HG03378 (cell line): ENCODE measurements around the gene PMFBP1.

Experiments used
- ATAC-seq: cut with Tn5 transposase; IDR thresholded peaks from one replicate; pipeline ENCODE4 v1.9.1; 2021; ENCODE audit warnings: mild to moderate bottlenecking, moderate library complexity; ENCODE audit not compliant: unreplicated experiment

PMFBP1 gene

GRCh38 chr16:72137380-72138063 is 34.4 kb downstream of the PMFBP1 start:
- ATAC-seq = no peak

- ATAC-seq = no peak
Measured at GRCh38 chr16:72134507-72134906, 37.4 kb downstream of the PMFBP1 start.

GRCh38 chr16:72132726-72133125 is 39.2 kb downstream of the PMFBP1 start:
- no peak for ATAC-seq

- ATAC-seq = no peak
Measured at GRCh38 chr16:72131036-72131435, 40.9 kb downstream of the PMFBP1 start.

- ATAC-seq = no peak
Measured at GRCh38 chr16:72129976-72130656, 41.8 kb downstream of the PMFBP1 start.

GRCh38 chr16:72128701-72129100 is 43.3 kb downstream of the PMFBP1 start:
- ATAC-seq = no peak

- no peak for ATAC-seq
Measured at GRCh38 chr16:72126429-72126765, 45.6 kb downstream of the PMFBP1 start.

- ATAC-seq = no peak
Measured at GRCh38 chr16:72125635-72126428, 46.1 kb downstream of the PMFBP1 start.

GRCh38 chr16:72124761-72125634 is 47.0 kb downstream of the PMFBP1 start:
- ATAC-seq = peak; percentile 66

- no peak for ATAC-seq
Measured at GRCh38 chr16:72124148-72124547, 47.8 kb downstream of the PMFBP1 start.

- ATAC-seq = no peak
Measured at GRCh38 chr16:72123426-72123825, 48.5 kb downstream of the PMFBP1 start.

GRCh38 chr16:72122916-72123315 is 49.0 kb downstream of the PMFBP1 start:
- no peak for ATAC-seq

GRCh38 chr16:72122308-72122707 is 49.6 kb downstream of the PMFBP1 start:
- ATAC-seq = no peak

GRCh38 chr16:72120026-72120425 is 51.9 kb downstream of the PMFBP1 start:
- no peak for ATAC-seq

GRCh38 chr16:72113616-72113945 is 58.4 kb downstream of the PMFBP1 start:
- ATAC-seq = no peak

- ATAC-seq = no peak
Measured at GRCh38 chr16:72112906-72113615, 58.9 kb downstream of the PMFBP1 start.

- no peak for ATAC-seq
Measured at GRCh38 chr16:72112452-72112792, 59.5 kb downstream of the PMFBP1 start.

- ATAC-seq = no peak
Measured at GRCh38 chr16:72111657-72112451, 60.1 kb downstream of the PMFBP1 start.

GRCh38 chr16:72110662-72111615 is 61.0 kb downstream of the PMFBP1 start:
- no peak for ATAC-seq
